H9 (cell line): ENCODE results near the gene ANKH. TPM values are rescaled to one million over a fixed set of nuclear protein-coding genes. Genes with fewer than 3 reads are reported as not detected.

Experiments used
- DNase-seq: peaks from one replicate; pipeline ENCODE4 v3.0.0-alpha.2; 2017
- H2AFZ ChIP-seq: one replicate; pipeline ENCODE4 v1.6.1; 2013; ENCODE audit warnings: mild to moderate bottlenecking, low read length, control low read depth, moderate library complexity
- H2AK5ac ChIP-seq: 2 replicates; pipeline ENCODE4 v1.6.1; 2013; ENCODE audit warnings: low read length, control low read depth, mixed read lengths; ENCODE audit not compliant: insufficient read length
- H2BK120ac ChIP-seq: one replicate; pipeline ENCODE4 v1.6.1; 2013; ENCODE audit warnings: low read depth, mild to moderate bottlenecking, low read length, control low read depth, inconsistent platforms; ENCODE audit not compliant: poor library complexity, severe bottlenecking
- H2BK12ac ChIP-seq: 2 replicates; pipeline ENCODE4 v1.6.1; 2013; ENCODE audit warnings: low read length, control low read depth, mixed read lengths, low read depth; ENCODE audit not compliant: insufficient read length
- H2BK15ac ChIP-seq: 2 replicates; pipeline ENCODE4 v1.6.1; 2013; ENCODE audit warnings: low read depth, low read length, control low read depth
- H2BK20ac ChIP-seq: one replicate; pipeline ENCODE4 v1.6.1; 2013; ENCODE audit warnings: low read depth, mild to moderate bottlenecking, low read length, control low read depth, inconsistent platforms; ENCODE audit not compliant: poor library complexity, severe bottlenecking
- H2BK5ac ChIP-seq: 2 replicates; pipeline ENCODE4 v1.6.1; 2013; ENCODE audit warnings: low read length, control low read depth, mixed read lengths; ENCODE audit not compliant: insufficient read length
- H3K14ac ChIP-seq: 2 replicates; pipeline ENCODE4 v1.6.1; 2013; ENCODE audit warnings: low read length, control low read depth; ENCODE audit not compliant: insufficient read depth
- H3K18ac ChIP-seq: 2 replicates; pipeline ENCODE4 v1.6.1; 2013; ENCODE audit warnings: low read depth, mild to moderate bottlenecking, mixed read lengths, low read length, control low read depth; ENCODE audit not compliant: insufficient read length
- H3K23ac ChIP-seq: 2 replicates; pipeline ENCODE4 v1.6.1; 2013; ENCODE audit warnings: low read length, control low read depth, mixed read lengths, low read depth; ENCODE audit not compliant: insufficient read length
- H3K23me2 ChIP-seq: 2 replicates; pipeline ENCODE4 v1.6.1; 2013; ENCODE audit warnings: low read depth, mild to moderate bottlenecking, mixed read lengths, low read length, control low read depth; ENCODE audit not compliant: insufficient read length, poor library complexity, severe bottlenecking
- H3K27ac ChIP-seq: 2 replicates; pipeline ENCODE4 v1.5.1; 2013; ENCODE audit warnings: low read length, control low read depth, mixed read lengths, low read depth; ENCODE audit not compliant: insufficient read length
- H3K27me3 ChIP-seq: 2 replicates; pipeline ENCODE4 v1.6.1; 2013; ENCODE audit warnings: low read length, control low read depth, inconsistent platforms; ENCODE audit not compliant: insufficient read depth
- H3K4ac ChIP-seq: 2 replicates; pipeline ENCODE4 v1.6.1; 2013; ENCODE audit warnings: low read depth, mild to moderate bottlenecking, control low read depth, inconsistent platforms, low read length, moderate library complexity
- H3K4me1 ChIP-seq: 2 replicates; pipeline ENCODE4 v1.6.1; 2013; ENCODE audit warnings: low read length, control low read depth, inconsistent platforms; ENCODE audit not compliant: insufficient read depth
- H3K4me2 ChIP-seq: 2 replicates; pipeline ENCODE4 v1.6.1; 2013; ENCODE audit warnings: low read length, control low read depth, mixed read lengths; ENCODE audit not compliant: insufficient read length, insufficient read depth
- H3K56ac ChIP-seq: 2 replicates; pipeline ENCODE4 v1.6.1; 2013; ENCODE audit warnings: low read depth, mild to moderate bottlenecking, mixed read lengths, low read length, control low read depth; ENCODE audit not compliant: insufficient read length
- H3K79me1 ChIP-seq: 2 replicates; pipeline ENCODE4 v1.6.1; 2013; ENCODE audit warnings: low read depth, mild to moderate bottlenecking, moderate library complexity, low read length, control low read depth, inconsistent platforms; ENCODE audit not compliant: insufficient read depth, poor library complexity, severe bottlenecking
- H3K79me2 ChIP-seq: 2 replicates; pipeline ENCODE4 v1.6.1; 2013; ENCODE audit warnings: low read length, control low read depth, inconsistent platforms; ENCODE audit not compliant: insufficient read depth
- H3K9ac ChIP-seq: 2 replicates; pipeline ENCODE4 v1.6.1; 2013; ENCODE audit warnings: low read length, control low read depth, mixed read lengths; ENCODE audit not compliant: insufficient read length; ENCODE audit errors: extremely low read depth
- H3K9me3 ChIP-seq: one replicate; pipeline ENCODE4 v1.6.1; 2013; ENCODE audit warnings: low read depth, low read length, inconsistent platforms; ENCODE audit not compliant: control insufficient read depth
- H3T11ph ChIP-seq: one replicate; pipeline ENCODE4 v1.6.1; 2013; ENCODE audit warnings: mild to moderate bottlenecking, low read length, control low read depth, inconsistent platforms
- H4K20me1 ChIP-seq: one replicate; pipeline ENCODE4 v1.6.1; 2013; ENCODE audit not compliant: control insufficient read depth, insufficient read length, insufficient read depth
- H4K5ac ChIP-seq: 2 replicates; pipeline ENCODE4 v1.6.1; 2013; ENCODE audit warnings: low read depth, mild to moderate bottlenecking, mixed read lengths, low read length, control low read depth; ENCODE audit not compliant: insufficient read length
- H4K8ac ChIP-seq: replicated peaks from 2 replicates; pipeline ENCODE4 v1.6.1; 2013; ENCODE audit warnings: low read length, control low read depth, mixed read lengths, low read depth; ENCODE audit not compliant: insufficient read length
- H4K91ac ChIP-seq: 2 replicates; pipeline ENCODE4 v1.6.1; 2013; ENCODE audit warnings: low read depth, mild to moderate bottlenecking, moderate library complexity, mixed read lengths, low read length, control low read depth; ENCODE audit not compliant: insufficient read length
- H3K27ac Mint-ChIP-seq, 3 experiments: 2 replicates in 2 of 3; 3 replicates in 1 of 3; pipeline ENCODE4 v1.8.0; 2020 to 2021; ENCODE audit warnings: mixed read lengths in 3 of 3, mild to moderate bottlenecking in 1 of 3, moderate library complexity in 1 of 3
- H3K27me3 Mint-ChIP-seq: 2 replicates; pipeline ENCODE4 v1.8.0; 2021; ENCODE audit warnings: low read depth, mild to moderate bottlenecking, moderate library complexity, mixed read lengths
- H3K36me3 Mint-ChIP-seq, 3 experiments: 2 replicates in 2 of 3; 3 replicates in 1 of 3; pipeline ENCODE4 v1.8.0; 2020 to 2021; ENCODE audit warnings: low read depth in 3 of 3, mixed read lengths in 3 of 3; ENCODE audit not compliant: insufficient read depth in 1 of 3
- H3K4me1 Mint-ChIP-seq, 2 experiments: 2 replicates each; pipeline ENCODE4 v1.8.0; 2020; ENCODE audit warnings: mixed read lengths in 2 of 2
- H3K4me3 Mint-ChIP-seq, 2 experiments: 2 replicates in 1 of 2; 3 replicates in 1 of 2; pipeline ENCODE4 v1.8.0; 2020 to 2021; ENCODE audit warnings: mild to moderate bottlenecking in 2 of 2, mixed read lengths in 2 of 2, moderate library complexity in 1 of 2
- H3K9me3 Mint-ChIP-seq, 2 experiments: 2 replicates in 1 of 2; 3 replicates in 1 of 2; pipeline ENCODE4 v1.8.0; 2020; ENCODE audit warnings: mild to moderate bottlenecking in 2 of 2, mixed read lengths in 2 of 2, moderate library complexity in 1 of 2
- WGBS: extraction: QIAGEN DNeasy Blood & Tissue Kit; methylation state at CpG from one replicate; pipeline ENCODE4 v1.1.7; 2013; ENCODE audit warnings: missing lambda C conversion rate, low lambda C conversion rate, mixed read lengths; ENCODE audit not compliant: insufficient read length; ENCODE audit errors: extremely low coverage; 5-methylcytosine and 5-hydroxymethylcytosine counted together
- total RNA-seq: library from RNA; stranded (reverse); gene quantifications from 2 replicates; pipeline ENCODE4 v1.2.1, GENCODE V29; 2021
- TF ChIP-seq, protein P1 (sequence below): fragments of 200-600 bp; sonication (generic); conservative IDR thresholded peaks from 3 replicates; pipeline ENCODE4 v1.8.0; 2021; ENCODE audit warnings: antibody characterized with exemption, mild to moderate bottlenecking

The ANKH gene
- total RNA-seq, 1 experiment from 2014 or later = 9.6 TPM

DNA sequence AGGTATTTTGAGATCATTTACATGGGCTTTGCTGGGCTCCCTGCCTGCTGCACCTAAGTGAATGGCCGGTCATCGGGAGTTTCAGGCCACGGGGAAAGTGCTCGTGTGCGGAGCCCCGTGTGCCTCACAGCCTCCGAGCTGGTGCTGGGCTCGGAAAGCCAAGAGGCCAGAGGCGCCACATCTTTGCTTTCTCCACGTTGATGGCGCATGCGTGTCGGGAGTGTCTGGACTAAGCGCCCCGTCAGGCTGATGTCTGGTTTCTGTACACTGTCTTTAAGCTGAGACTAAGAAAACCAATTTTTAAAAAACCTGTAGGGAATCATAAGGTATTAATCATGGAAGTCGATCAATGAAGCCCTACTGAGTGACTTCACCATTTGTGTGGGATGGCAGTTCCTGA is 137.9 kb downstream of the ANKH start:
- no peak overlapping the region for H3K27ac Mint-ChIP-seq
- Histone ChIP-seq H2AK5ac (no peak overlapping the region), H2BK20ac (no peak overlapping the region), H3T11ph (no peak overlapping the region), H3K56ac (no peak overlapping the region), H4K91ac (no peak overlapping the region), H3K14ac (no peak overlapping the region), H2BK120ac (no peak overlapping the region), H3K4me2 (no peak overlapping the region), H4K20me1 (no peaks in the 10 kb centered on the region), H4K8ac (no peak overlapping the region), H3K9ac (no peak overlapping the region), H2AFZ (no peak overlapping the region), H3K4ac (no peak overlapping the region), H3K9me3 (no peaks in the 10 kb centered on the region), H2BK12ac (no peak overlapping the region), H3K23me2 (no peaks in the 10 kb centered on the region), H4K5ac (no peak overlapping the region), H3K23ac (no peak overlapping the region), H3K18ac (no peak overlapping the region), H3K4me1 (peaks cover 4% of the 10 kb centered on the region; the same call in 1 of the 2 replicates), H3K79me1 (no peaks in the 10 kb centered on the region), H3K27ac (no peak overlapping the region), H2BK5ac (no peak overlapping the region), H3K79me2 (no peaks in the 10 kb centered on the region), H2BK15ac (no peak overlapping the region), H3K27me3 (no peaks in the 10 kb centered on the region)
- DNase-seq = no peak
- no peaks in the 10 kb centered on the region; a peak in 1 of 7 replicates for H3K36me3 Mint-ChIP-seq
- WGBS = no CpG with 5 or more reads among the region's 16 CpGs
- no peak overlapping the region for H3K4me3 Mint-ChIP-seq
- TF ChIP-seq, protein P1, sequence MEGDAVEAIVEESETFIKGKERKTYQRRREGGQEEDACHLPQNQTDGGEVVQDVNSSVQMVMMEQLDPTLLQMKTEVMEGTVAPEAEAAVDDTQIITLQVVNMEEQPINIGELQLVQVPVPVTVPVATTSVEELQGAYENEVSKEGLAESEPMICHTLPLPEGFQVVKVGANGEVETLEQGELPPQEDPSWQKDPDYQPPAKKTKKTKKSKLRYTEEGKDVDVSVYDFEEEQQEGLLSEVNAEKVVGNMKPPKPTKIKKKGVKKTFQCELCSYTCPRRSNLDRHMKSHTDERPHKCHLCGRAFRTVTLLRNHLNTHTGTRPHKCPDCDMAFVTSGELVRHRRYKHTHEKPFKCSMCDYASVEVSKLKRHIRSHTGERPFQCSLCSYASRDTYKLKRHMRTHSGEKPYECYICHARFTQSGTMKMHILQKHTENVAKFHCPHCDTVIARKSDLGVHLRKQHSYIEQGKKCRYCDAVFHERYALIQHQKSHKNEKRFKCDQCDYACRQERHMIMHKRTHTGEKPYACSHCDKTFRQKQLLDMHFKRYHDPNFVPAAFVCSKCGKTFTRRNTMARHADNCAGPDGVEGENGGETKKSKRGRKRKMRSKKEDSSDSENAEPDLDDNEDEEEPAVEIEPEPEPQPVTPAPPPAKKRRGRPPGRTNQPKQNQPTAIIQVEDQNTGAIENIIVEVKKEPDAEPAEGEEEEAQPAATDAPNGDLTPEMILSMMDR = no peak
- H3K27me3 Mint-ChIP-seq = no peaks in the 10 kb centered on the region
- peaks cover 21 to 27% of the 10 kb centered on the region in 2 experiments for H3K4me1 Mint-ChIP-seq
- no peaks in the 10 kb centered on the region for H3K9me3 Mint-ChIP-seq
